ENCODE measurements around the gene HPSE. TPM values are rescaled to one million over a fixed set of nuclear protein-coding genes. Genes with fewer than 3 reads are reported as not detected.
A peak's percentile ranks its signal among the peaks of the same experiment; 100 is the strongest.

Gene HPSE
- polyA plus RNA-seq, 3 donors: 21.2 to 65.8 (median 31.2) TPM

GRCh38 chr4:83323136-83323535 is 11.5 kb downstream of the HPSE start:
- no peaks in the 10 kb centered on the region for H3K27me3 ChIP-seq (ENCODE audit: control insufficient read depth in 2 of 2, insufficient read depth in 2 of 2, low read length in 2 of 2)
- peak overlapping the region in 1 of 2 donors; percentile 80 for H3K4me3 Mint-ChIP-seq
- no peak for DNase-seq
- peak overlapping the region; percentile 61 for H3K4me2 ChIP-seq (replicated peaks; ENCODE audit: extremely low read depth, low read length, poor library complexity, severe bottlenecking)
- H3K79me2 ChIP-seq (ENCODE audit: insufficient read depth, low read length): peaks cover 16% of the 10 kb centered on the region
- H3K4me1 ChIP-seq (ENCODE audit: control insufficient read depth in 1 of 2, insufficient read depth in 2 of 2, low read length in 2 of 2): peaks cover 70 to 87% of the 10 kb centered on the region in 2 donors
- intact Hi-C loops (cut with micrococcal nuclease): no loop called here
- H4K20me1 ChIP-seq (ENCODE audit: insufficient read depth, low read length): no peaks in the 10 kb centered on the region
- peaks cover 85% of the 10 kb centered on the region for H3K4me1 Mint-ChIP-seq
- peaks cover 45 to 64% of the 10 kb centered on the region in 2 donors for H3K36me3 Mint-ChIP-seq
- H3K9me3 Mint-ChIP-seq: peaks cover 0 to 2% (median 0%) of the 10 kb centered on the region in 7 donors
- peaks cover 0 to 17% of the 10 kb centered on the region in 2 donors for H3K36me3 ChIP-seq (replicated peaks in 1 of 2; ENCODE audit: control insufficient read depth in 1 of 2, insufficient read depth in 2 of 2, low read length in 2 of 2)
- no peaks in the 10 kb centered on the region for H3K27me3 Mint-ChIP-seq (ENCODE audit: low read depth in 3 of 3)
- peak overlapping the region in 1 of 3 experiments; percentile 46 for H3K4me3 ChIP-seq (replicated peaks in 1 of 3; ENCODE audit: low read depth in 2 of 3, low read length in 3 of 3)
- 100% methylated on average over 1 of the region's 3 CpGs for whole genome bisulfite sequencing (ENCODE audit: insufficient coverage)
- TF ChIP-seq CTCF (IDR thresholded peaks at IDR 0.05): no peak
- H3K27ac ChIP-seq (ENCODE audit: low read depth in 1 of 2, low read length in 2 of 2): peak overlapping the region; percentile 86 to 93
- no peak overlapping the region for H3K9ac ChIP-seq (ENCODE audit: insufficient read depth, low read length, poor library complexity, severe bottlenecking)
- H2AFZ ChIP-seq (ENCODE audit: insufficient read depth, low read depth, low read length, poor library complexity, severe bottlenecking): no peak overlapping the region
- H3K9me3 ChIP-seq (replicated peaks in 1 of 2; ENCODE audit: control insufficient read depth in 1 of 2, insufficient read depth in 1 of 2, low read length in 2 of 2): no peaks in the 10 kb centered on the region
- peak overlapping the region; percentile 93 to 99 (median 96) for H3K27ac Mint-ChIP-seq

- Histone ChIP-seq H3K79me2 (ENCODE audit: insufficient read depth, low read length) (peaks cover 6% of the 10 kb centered on the region), H3K36me3 (replicated peaks in 1 of 2; ENCODE audit: control insufficient read depth in 1 of 2, insufficient read depth in 2 of 2, low read length in 2 of 2) (peaks cover 3 to 21% of the 10 kb centered on the region in 2 donors), H2AFZ (ENCODE audit: insufficient read depth, low read depth, low read length, poor library complexity, severe bottlenecking) (no peak overlapping the region), H3K9ac (ENCODE audit: insufficient read depth, low read length, poor library complexity, severe bottlenecking) (peak overlapping the region; percentile 65), H3K4me1 (ENCODE audit: control insufficient read depth in 1 of 2, insufficient read depth in 2 of 2, low read length in 2 of 2) (peaks cover 81 to 83% of the 10 kb centered on the region in 2 donors), H3K27me3 (ENCODE audit: control insufficient read depth in 2 of 2, insufficient read depth in 2 of 2, low read length in 2 of 2) (no peaks in the 10 kb centered on the region), H3K9me3 (replicated peaks in 1 of 2; ENCODE audit: control insufficient read depth in 1 of 2, insufficient read depth in 1 of 2, low read length in 2 of 2) (no peaks in the 10 kb centered on the region), H4K20me1 (ENCODE audit: insufficient read depth, low read length) (no peaks in the 10 kb centered on the region), H3K27ac (ENCODE audit: low read depth in 1 of 2, low read length in 2 of 2) (peak overlapping the region; percentile 86 to 93), H3K4me2 (replicated peaks; ENCODE audit: extremely low read depth, low read length, poor library complexity, severe bottlenecking) (peak overlapping the region; percentile 41), H3K4me3 (replicated peaks in 1 of 3; ENCODE audit: low read depth in 2 of 3, low read length in 3 of 3) (peak overlapping the region in 1 of 3 experiments; percentile 16)
- peak overlapping the region; percentile 57 to 79 for H3K4me3 Mint-ChIP-seq
- peaks cover 0 to 6% (median 0%) of the 10 kb centered on the region in 7 donors for H3K9me3 Mint-ChIP-seq
- H3K27ac Mint-ChIP-seq: peak overlapping the region; percentile 88 to 99 (median 98)
- intact Hi-C loops (cut with micrococcal nuclease): no loop called here
- WGBS (ENCODE audit: insufficient coverage): 0% methylated on average over 3 of the region's 5 CpGs
- H3K27me3 Mint-ChIP-seq (ENCODE audit: low read depth in 3 of 3): peaks cover 0 to 1% (median 0%) of the 10 kb centered on the region in 3 donors
- DNase-seq: peak; percentile 96 to 98 (median 98)
- peaks cover 84% of the 10 kb centered on the region for H3K4me1 Mint-ChIP-seq
- peaks cover 40 to 70% of the 10 kb centered on the region in 2 donors for H3K36me3 Mint-ChIP-seq
- TF ChIP-seq CTCF (IDR thresholded peaks at IDR 0.05): no peak
These were observed 14.1 kb downstream of the HPSE start for GRCh38 chr4:83320548-83320947.
